Neural progenitor cell (in vitro differentiated cells): ENCODE results near the gene GGNBP2. TPM values are rescaled to one million over a fixed set of nuclear protein-coding genes. Genes with fewer than 3 reads are reported as not detected.
A peak's percentile ranks its signal among the peaks of the same experiment; 100 is the strongest.

Experiments
- DNase-seq: peaks from one replicate; pipeline ENCODE4 v3.0.0-alpha.2; 2016; ENCODE audit warnings: low spot score
- H2AFZ ChIP-seq: fragments of 200-600 bp; sonication (generic); replicated peaks from 2 replicates; pipeline ENCODE4 v1.6.1; 2016; ENCODE audit warnings: antibody characterized with exemption
- H3F3A ChIP-seq: fragments of 200-600 bp; sonication (generic); 2 replicates; pipeline ENCODE4 v1.6.1; 2016; ENCODE audit warnings: antibody characterized with exemption, low read depth
- H3K27ac ChIP-seq: fragments of 200-600 bp; sonication (generic); 2 replicates; pipeline ENCODE4 v1.5.1; 2016; ENCODE audit warnings: mild to moderate bottlenecking
- H3K27me3 ChIP-seq: fragments of 200-600 bp; sonication (generic); 2 replicates; pipeline ENCODE4 v1.6.1; 2016; ENCODE audit warnings: mild to moderate bottlenecking, moderate library complexity
- H3K36me3 ChIP-seq: fragments of 200-600 bp; sonication (generic); 2 replicates; pipeline ENCODE4 v1.5.1; 2016
- H3K4me1 ChIP-seq: fragments of 200-600 bp; sonication (generic); 2 replicates; pipeline ENCODE4 v1.6.1; 2016; ENCODE audit warnings: mixed run types
- H3K4me2 ChIP-seq: fragments of 200-600 bp; sonication (generic); 2 replicates; pipeline ENCODE4 v1.6.1; 2016
- H3K4me3 ChIP-seq: fragments of 200-600 bp; sonication (generic); 2 replicates; pipeline ENCODE4 v1.5.1; 2016
- H3K79me2 ChIP-seq: fragments of 200-600 bp; sonication (generic); 2 replicates; pipeline ENCODE4 v1.6.1; 2016; ENCODE audit warnings: low read depth
- H3K9ac ChIP-seq: fragments of 200-600 bp; sonication (generic); 2 replicates; pipeline ENCODE4 v1.6.1; 2016
- H3K9me3 ChIP-seq: fragments of 200-600 bp; sonication (generic); 2 replicates; pipeline ENCODE4 v1.5.1; 2016; ENCODE audit warnings: low read depth
- H4K20me1 ChIP-seq: fragments of 200-600 bp; sonication (generic); 2 replicates; pipeline ENCODE4 v1.6.1; 2016; ENCODE audit warnings: low read depth
- H3K27ac Mint-ChIP-seq: 3 replicates; pipeline ENCODE4 v1.8.0; 2021; ENCODE audit warnings: mixed read lengths
- H3K27me3 Mint-ChIP-seq: 2 replicates; pipeline ENCODE4 v1.8.0; 2022; ENCODE audit warnings: low read depth, mild to moderate bottlenecking, inconsistent platforms, moderate library complexity, mixed read lengths; ENCODE audit not compliant: insufficient read depth
- H3K36me3 Mint-ChIP-seq: 3 replicates; pipeline ENCODE4 v1.8.0; 2021; ENCODE audit warnings: mixed read lengths
- H3K4me1 Mint-ChIP-seq: 3 replicates; pipeline ENCODE4 v1.8.0; 2021; ENCODE audit warnings: mixed read lengths
- H3K4me3 Mint-ChIP-seq: 3 replicates; pipeline ENCODE4 v1.8.0; 2021; ENCODE audit warnings: mild to moderate bottlenecking, moderate library complexity, mixed read lengths
- H3K9me3 Mint-ChIP-seq: 3 replicates; pipeline ENCODE4 v1.8.0; 2020; ENCODE audit warnings: mixed read lengths
- EZH2 ChIP-seq: fragments of 200-600 bp; sonication (generic); IDR thresholded peaks from 2 replicates; pipeline ENCODE4 v1.6.1; 2017; ENCODE audit warnings: antibody characterized with exemption, mild to moderate bottlenecking, moderate library complexity
- EZH2phosphoT487 ChIP-seq: fragments of 200-600 bp; sonication (generic); IDR thresholded peaks from 2 replicates; pipeline ENCODE4 v1.6.1; 2017; ENCODE audit warnings: antibody characterized with exemption
- total RNA-seq: library from RNA; depleted of rRNA; stranded (reverse); fragments of >200 nt; gene quantifications from 2 replicates; pipeline ENCODE4 v1.2.3, GENCODE V29; 2015; ENCODE audit warnings: low replicate concordance
- TF ChIP-seq, protein P1 (sequence below): fragments of 200-600 bp; sonication (generic); IDR thresholded peaks from 2 replicates; pipeline ENCODE4 v1.5.1; 2017; ENCODE audit warnings: antibody characterized with exemption, mild to moderate bottlenecking

Gene GGNBP2
- total RNA-seq, 1 donor from 2014 or later = 79.5 TPM

GRCh38 chr17:36610474-36610873 is 65.8 kb downstream of the GGNBP2 start:
- no peaks in the 10 kb centered on the region for H3K9me3 Mint-ChIP-seq
- Histone ChIP-seq H3K4me2 (no peak overlapping the region), H2AFZ (no peak overlapping the region), H3F3A (peaks cover 8% of the 10 kb centered on the region), H3K79me2 (no peaks in the 10 kb centered on the region), H3K27me3 (no peaks in the 10 kb centered on the region), H3K4me3 (no peak overlapping the region), H3K9me3 (no peaks in the 10 kb centered on the region), H3K27ac (no peak overlapping the region), H3K9ac (no peak overlapping the region), H4K20me1 (no peaks in the 10 kb centered on the region), H3K4me1 (peaks cover 23% of the 10 kb centered on the region), H3K36me3 (no peaks in the 10 kb centered on the region)
- peaks cover 5% of the 10 kb centered on the region for H3K4me1 Mint-ChIP-seq
- peaks cover 3% of the 10 kb centered on the region for H3K27me3 Mint-ChIP-seq
- no peaks in the 10 kb centered on the region for H3K36me3 Mint-ChIP-seq
- H3K27ac Mint-ChIP-seq = no peak overlapping the region
- no peak overlapping the region for H3K4me3 Mint-ChIP-seq
- no peak for DNase-seq
- TF ChIP-seq, protein P1, sequence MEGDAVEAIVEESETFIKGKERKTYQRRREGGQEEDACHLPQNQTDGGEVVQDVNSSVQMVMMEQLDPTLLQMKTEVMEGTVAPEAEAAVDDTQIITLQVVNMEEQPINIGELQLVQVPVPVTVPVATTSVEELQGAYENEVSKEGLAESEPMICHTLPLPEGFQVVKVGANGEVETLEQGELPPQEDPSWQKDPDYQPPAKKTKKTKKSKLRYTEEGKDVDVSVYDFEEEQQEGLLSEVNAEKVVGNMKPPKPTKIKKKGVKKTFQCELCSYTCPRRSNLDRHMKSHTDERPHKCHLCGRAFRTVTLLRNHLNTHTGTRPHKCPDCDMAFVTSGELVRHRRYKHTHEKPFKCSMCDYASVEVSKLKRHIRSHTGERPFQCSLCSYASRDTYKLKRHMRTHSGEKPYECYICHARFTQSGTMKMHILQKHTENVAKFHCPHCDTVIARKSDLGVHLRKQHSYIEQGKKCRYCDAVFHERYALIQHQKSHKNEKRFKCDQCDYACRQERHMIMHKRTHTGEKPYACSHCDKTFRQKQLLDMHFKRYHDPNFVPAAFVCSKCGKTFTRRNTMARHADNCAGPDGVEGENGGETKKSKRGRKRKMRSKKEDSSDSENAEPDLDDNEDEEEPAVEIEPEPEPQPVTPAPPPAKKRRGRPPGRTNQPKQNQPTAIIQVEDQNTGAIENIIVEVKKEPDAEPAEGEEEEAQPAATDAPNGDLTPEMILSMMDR = no peak
- no peak for TF ChIP-seq EZH2
- TF ChIP-seq EZH2phosphoT487 = no peak

GRCh38 chr17:36611345-36612072 is 66.8 kb downstream of the GGNBP2 start:
- Histone ChIP-seq H3K9me3 (no peaks in the 10 kb centered on the region), H3K36me3 (no peaks in the 10 kb centered on the region)

GRCh38 chr17:36612323-36612722 is 67.6 kb downstream of the GGNBP2 start:
- no peak overlapping the region for H3K9ac ChIP-seq
- H3K27me3 Mint-ChIP-seq = peaks cover 7% of the 10 kb centered on the region
- H3K27ac Mint-ChIP-seq = no peak overlapping the region
- DNase-seq = no peak
- TF ChIP-seq EZH2phosphoT487 (no peak), EZH2 (no peak)
- H3K79me2 ChIP-seq = no peaks in the 10 kb centered on the region
- peaks cover 5% of the 10 kb centered on the region for H3K4me1 Mint-ChIP-seq
- no peak overlapping the region for H3K4me3 Mint-ChIP-seq
- H4K20me1 ChIP-seq = no peaks in the 10 kb centered on the region
- H3K9me3 Mint-ChIP-seq = no peaks in the 10 kb centered on the region
- no peak overlapping the region for H2AFZ ChIP-seq
- H3K36me3 ChIP-seq = no peaks in the 10 kb centered on the region
- H3K27me3 ChIP-seq = no peaks in the 10 kb centered on the region
- no peak overlapping the region for H3K27ac ChIP-seq
- H3K4me1 ChIP-seq = peaks cover 23% of the 10 kb centered on the region
- no peak overlapping the region for H3K4me2 ChIP-seq
- H3K4me3 ChIP-seq = no peak overlapping the region
- peaks cover 8% of the 10 kb centered on the region for H3F3A ChIP-seq
- no peaks in the 10 kb centered on the region for H3K36me3 Mint-ChIP-seq
- no peaks in the 10 kb centered on the region for H3K9me3 ChIP-seq

More at GRCh38 chr17:36611345-36612072, 66.8 kb downstream of the GGNBP2 start:
- H3K4me2 ChIP-seq = no peak overlapping the region
- no peak for TF ChIP-seq EZH2
- H4K20me1 ChIP-seq = no peaks in the 10 kb centered on the region
- H2AFZ ChIP-seq = no peak overlapping the region
- H3F3A ChIP-seq = peaks cover 8% of the 10 kb centered on the region
- H3K4me1 Mint-ChIP-seq = peaks cover 5% of the 10 kb centered on the region
- H3K9ac ChIP-seq = no peak overlapping the region
- no peak for DNase-seq
- H3K36me3 Mint-ChIP-seq = no peaks in the 10 kb centered on the region
- no peaks in the 10 kb centered on the region for H3K9me3 Mint-ChIP-seq
- H3K4me1 ChIP-seq = peaks cover 23% of the 10 kb centered on the region
- H3K4me3 Mint-ChIP-seq = no peak overlapping the region
- H3K79me2 ChIP-seq = no peaks in the 10 kb centered on the region
- H3K27ac Mint-ChIP-seq = no peak overlapping the region
- peaks cover 4% of the 10 kb centered on the region for H3K27me3 Mint-ChIP-seq
- H3K27ac ChIP-seq = no peak overlapping the region
- H3K27me3 ChIP-seq = no peaks in the 10 kb centered on the region
- H3K4me3 ChIP-seq = no peak overlapping the region

DNA sequence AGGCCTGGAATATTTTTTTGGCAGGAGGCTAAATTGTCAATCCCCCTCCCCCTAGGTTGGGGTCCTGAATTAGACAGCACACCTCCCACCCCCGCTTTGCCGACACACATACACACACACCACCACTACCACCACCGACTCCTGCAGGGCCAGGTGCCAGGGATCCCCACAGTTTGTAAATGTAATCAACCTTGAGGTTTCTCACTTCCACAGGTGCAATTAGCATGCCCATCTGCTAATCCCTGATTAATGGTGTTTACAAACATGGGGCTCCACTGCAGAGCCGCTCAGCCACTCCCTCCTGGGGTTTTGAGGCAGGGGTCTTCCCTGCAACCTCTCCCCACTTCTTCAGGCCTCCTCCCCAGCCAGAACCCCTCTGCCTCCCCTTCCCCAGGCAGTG is 68.4 kb downstream of the GGNBP2 start:
- H3K36me3 ChIP-seq = no peaks in the 10 kb centered on the region
- DNase-seq = no peak
- Mint-ChIP-seq H3K36me3 (no peaks in the 10 kb centered on the region), H3K4me3 (no peak overlapping the region), H3K9me3 (no peaks in the 10 kb centered on the region), H3K27ac (peak overlapping the region; percentile 87), H3K27me3 (peaks cover 13% of the 10 kb centered on the region), H3K4me1 (peaks cover 5% of the 10 kb centered on the region)
- H3K9ac ChIP-seq = no peak overlapping the region
- peaks cover 23% of the 10 kb centered on the region for H3K4me1 ChIP-seq
- no peak overlapping the region for H3K4me3 ChIP-seq
- no peak overlapping the region for H3K27ac ChIP-seq
- no peaks in the 10 kb centered on the region for H3K79me2 ChIP-seq
- no peaks in the 10 kb centered on the region for H3K27me3 ChIP-seq
- peaks cover 8% of the 10 kb centered on the region for H3F3A ChIP-seq
- no peaks in the 10 kb centered on the region for H4K20me1 ChIP-seq
- H3K9me3 ChIP-seq = no peaks in the 10 kb centered on the region
- H2AFZ ChIP-seq = no peak overlapping the region
- no peak overlapping the region for H3K4me2 ChIP-seq
- TF ChIP-seq, protein P1 = no peak
- TF ChIP-seq EZH2phosphoT487 (no peak), EZH2 (no peak)
